GM19463 (cell line): ENCODE measurements around the gene PES1.
"Not testable (repeated sequence)": the region's sequence is repeated elsewhere in the genome, so short reads cannot be mapped to it uniquely, and the experiment has no call there.

Source experiments
- ATAC-seq: cut with Tn5 transposase; IDR thresholded peaks from one replicate; pipeline ENCODE4 v1.9.1; 2021; ENCODE audit warnings: mild to moderate bottlenecking, moderate library complexity; ENCODE audit not compliant: unreplicated experiment

Gene PES1

DNA sequence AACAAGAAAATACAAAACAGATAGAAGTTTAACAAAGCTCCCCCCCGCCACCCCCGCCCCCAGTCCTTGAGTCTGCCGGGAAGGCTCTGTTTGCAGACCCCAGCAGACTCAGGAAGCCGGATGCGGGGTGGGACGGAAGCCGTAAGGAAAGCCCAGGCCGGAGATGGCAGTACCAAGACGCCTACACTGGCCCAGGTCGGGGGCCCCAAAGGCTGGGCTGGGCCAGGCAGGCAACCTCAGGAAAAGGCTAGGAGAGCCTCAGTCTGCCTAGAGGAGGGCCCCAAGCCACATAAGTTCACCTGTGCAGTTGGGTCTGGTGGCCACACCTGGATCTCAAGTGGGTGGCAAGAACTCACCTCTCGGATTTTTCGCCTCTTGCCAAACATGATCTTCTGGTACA is 13.2 kb downstream of the PES1 start:
- ATAC-seq = no peak

DNA sequence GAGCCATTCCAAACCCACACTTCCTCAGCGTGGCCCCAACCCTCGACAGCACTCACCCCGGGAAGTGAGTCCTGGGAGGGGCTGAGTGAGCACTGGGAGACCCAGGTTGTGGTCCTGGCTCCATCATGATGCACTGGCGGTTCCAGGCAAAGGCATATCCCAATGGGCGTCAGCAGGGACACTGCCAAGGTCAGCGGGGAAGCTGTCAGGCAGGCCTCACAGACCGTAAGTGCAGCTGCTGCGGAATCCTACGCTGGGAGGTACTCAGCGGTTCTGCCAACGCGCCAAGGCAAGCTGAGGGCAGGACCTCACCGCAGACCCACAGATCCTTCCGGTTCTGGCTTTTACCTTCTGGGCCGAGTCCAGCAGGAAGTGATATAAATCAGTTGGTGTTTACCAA is 15.9 kb downstream of the PES1 start:
- ATAC-seq = no peak

DNA sequence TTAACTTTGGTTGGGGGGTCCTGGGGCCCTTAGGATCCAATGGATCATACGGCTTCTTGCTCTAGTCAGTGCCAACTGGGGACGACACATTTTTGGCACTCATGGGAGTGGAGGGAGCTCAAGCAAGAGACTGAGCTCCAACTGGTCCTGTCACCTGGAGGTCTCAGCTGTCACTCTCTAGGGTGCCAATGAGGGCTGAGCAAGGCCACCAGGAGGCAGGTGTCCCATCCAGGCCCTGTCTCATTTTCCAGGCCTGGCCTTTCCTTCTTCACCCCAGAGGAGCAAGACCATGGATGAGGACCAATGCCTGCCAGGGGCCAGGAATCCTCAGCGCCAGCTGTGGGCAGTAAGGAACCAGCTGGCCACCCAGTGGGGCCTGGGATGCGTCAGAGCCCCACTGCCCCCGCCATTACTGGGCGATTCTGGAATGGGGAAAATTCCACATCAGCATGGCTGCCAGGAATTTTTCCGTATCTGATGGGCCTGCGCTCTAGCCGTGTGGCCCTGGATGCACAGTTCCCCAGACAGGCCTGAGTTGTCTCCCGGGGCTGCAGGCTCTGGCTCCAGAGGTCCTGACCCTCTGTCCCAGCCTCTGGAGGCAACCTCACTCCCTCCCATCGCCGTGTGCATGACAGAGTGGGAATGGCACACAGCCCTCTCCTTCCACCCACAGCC is 16.6 kb downstream of the PES1 start:
- ATAC-seq = no peak

DNA sequence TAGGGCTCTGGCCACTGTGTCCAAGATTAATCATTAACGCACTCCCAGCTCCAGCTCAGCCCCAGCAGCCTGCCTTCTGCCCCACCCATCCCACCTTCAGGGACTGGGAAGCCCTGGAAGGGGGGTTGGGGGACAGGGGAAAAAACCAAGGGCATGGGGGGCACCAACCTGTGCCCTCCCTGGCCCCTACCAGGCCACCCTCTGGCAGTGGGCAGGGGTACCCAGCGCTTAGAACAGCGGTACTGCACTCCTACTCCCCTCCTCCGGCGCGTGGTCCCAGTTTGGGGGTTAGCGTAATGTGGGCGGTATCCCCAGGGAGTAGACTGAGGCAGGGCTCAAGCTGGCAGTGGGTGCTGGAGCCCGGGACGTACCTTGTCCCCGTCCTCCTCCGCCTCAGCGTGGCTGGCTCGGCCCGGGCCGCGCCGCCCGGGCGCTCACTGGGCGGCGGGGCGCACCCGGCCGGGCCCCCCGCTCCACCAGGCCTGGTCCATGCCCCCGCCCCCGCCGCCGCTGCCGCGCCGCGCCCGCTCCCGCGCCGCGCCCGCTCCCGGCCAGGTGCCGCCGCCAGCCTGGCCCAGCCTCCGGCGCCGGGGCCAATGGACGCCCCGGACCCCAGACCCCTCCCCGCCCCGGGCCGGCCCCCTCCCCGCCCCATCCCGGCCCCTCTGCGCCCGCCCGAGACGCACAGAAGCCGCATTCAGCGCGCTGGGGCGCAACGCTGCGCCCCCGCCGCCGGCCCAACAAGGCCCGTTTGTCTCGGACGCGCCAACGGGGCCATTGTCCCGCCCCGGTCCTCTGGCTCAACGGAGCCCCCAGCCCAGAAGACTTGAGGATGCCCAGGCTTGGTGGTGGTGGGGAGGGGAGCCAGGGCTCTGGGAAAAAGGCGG is 17.4 kb downstream of the PES1 start, which contains the start of gene GAL3ST1:
Gene GAL3ST1 (minus strand): TSS at position 571 of the 887 bp plus-strand sequence. CDS start 17,273 bp downstream, outside the sequence.
- no peak for ATAC-seq

DNA sequence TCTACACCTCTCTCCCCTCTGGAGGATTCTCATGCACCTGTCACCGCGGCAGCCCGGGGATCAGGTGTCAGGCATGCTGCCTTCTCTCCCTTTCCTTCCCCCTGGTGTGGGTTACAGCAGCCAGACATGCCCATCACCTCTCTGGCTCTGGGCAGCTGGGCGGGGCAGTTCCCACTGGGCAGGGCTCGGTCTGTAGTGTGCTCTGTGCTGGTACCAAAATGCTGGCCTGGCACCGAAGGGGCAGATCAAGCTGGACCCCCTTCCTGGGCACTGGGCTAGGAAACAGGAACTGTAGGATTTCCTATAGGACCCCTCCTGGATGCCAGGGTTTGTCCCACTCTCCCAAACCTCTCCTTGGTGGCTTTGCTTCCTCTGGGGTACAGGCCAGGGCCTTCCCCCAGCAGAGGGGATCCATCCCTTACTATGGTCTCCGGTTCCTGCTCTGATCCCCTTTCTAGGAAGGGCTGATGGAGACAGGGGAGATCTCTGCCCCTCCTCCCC is 18.1 kb downstream of the PES1 start:
- no peak for ATAC-seq

DNA sequence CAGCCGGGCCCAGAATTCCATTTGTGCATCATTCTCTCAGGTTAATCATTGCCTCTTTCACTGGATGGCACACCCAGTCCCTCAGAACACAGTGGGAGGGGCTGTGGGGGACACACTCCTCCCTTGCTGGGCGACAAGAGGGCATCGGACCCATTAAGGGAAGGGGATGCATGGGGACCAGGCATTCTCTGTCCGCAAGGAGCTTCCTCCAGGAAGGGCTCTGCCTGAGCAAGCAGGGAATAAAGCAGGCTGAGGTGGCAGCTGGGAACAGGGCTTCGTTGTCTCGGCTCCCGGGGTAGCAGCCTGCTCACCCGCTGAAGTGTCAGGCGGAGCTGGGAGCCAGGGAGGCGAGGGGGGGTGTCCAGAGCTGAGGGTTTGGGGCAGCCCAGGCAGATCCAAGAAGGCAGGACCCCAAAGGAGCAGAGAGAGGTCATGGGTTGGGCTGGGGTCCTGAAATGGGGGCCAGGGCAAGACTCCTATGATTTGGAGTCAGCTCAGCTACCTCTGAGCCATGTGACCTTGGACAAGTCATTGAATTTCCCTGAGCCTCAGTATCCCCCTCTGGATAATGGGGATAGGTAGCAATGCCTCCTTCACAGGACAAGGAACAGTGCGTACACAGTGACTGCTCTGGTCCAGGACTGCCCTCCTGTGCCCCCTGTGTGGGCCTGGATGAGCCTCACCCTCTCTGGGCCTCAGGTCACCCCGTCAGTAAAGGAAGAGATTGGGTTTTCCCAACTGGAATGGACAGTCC is 18.7 kb downstream of the PES1 start:
- no peak for ATAC-seq

DNA sequence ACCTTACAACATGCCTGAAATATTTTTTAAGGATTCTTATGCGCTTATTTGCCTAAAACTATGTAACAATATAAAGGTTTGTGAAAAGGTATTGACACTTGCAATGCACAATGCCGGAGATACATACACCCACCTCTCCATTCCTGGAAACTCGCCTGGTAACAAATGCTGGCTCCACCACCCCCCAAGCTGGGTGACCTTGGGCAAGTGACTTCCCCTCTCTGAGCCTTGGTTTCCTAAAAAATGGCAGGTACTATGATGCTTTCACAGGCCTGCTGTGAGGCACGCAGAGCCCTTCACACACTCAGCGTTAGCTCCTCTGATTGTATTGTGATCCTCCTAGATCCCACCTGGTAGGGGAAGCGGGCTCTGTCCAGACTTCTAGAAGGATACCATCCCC is 19.5 kb downstream of the PES1 start:
- no peak for ATAC-seq

DNA sequence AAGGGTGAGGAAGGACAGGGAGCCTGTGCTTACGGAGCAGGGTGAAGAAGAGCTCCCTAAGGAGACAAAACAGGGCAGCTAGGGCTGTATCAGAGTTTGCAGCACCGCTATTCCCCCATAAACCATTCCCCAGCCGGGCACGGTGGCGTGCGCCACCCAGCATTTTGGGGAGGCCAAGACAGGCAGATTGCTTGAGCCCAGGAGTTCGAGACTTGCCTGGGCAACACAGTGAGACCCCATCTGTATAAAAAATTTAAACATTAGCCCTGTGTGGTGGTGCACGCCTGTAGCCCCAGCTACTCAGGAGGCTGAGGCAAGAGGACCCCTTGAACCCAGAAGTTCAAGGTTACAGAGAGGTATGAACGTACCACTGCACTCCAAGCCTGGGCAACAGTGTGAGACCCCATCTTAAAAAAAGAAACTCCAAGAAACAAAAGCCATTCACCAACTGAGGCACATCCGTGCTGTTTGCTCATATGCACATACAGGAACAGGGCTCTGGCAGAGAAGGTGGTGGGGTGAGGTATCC is 22.0 kb downstream of the PES1 start:
- no peak for ATAC-seq

DNA sequence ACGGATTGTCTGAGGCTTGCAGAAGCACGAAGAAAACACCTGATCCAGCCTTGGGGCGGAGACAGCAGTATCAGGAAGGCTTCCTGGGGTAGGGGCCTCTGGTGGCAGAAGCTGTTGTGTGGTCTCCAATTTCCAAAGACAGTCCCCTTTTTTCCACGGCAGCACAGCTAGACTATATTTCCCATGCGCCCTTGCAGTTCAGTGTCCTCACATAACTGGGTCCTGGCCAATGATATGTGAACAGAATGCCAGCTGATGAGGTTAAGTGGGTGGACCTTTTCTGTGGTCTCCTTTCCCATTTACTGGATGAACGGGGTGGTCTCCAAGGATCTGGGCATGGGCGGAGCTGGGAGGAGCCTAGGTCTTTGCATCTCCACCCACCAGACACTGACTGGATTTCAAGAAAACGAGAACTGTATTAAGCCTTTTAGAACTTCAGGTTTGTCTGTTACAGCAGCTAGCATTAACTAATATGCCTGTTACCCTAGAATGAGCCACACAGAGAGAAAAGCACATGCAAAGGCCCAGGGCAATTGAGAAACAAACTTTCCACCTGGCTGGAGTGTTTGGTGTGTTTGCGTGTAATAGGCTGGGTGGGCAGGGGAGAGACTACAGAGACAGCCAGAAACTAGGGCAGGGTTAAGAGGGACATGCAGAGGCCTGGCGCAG is 23.4 kb downstream of the PES1 start:
- no peak for ATAC-seq

DNA sequence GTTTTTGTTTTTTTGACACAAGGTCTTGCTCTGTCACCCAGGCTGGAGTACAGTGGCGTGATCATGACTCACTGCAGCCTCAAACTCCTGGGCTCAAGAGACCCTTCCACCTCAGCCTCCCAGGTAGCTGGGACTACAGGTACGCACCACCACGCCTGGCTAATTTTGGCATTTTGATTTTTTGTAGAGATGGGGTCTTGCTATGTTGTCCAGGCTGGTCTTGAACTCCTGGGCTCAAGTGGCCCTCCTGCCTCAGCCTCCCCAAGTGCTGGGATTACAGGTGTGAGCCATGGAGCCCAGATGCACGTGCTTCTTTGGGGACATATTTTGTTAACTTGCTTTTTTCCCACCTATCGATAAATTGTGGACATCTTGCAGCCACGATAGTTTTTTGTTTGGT is 24.4 kb downstream of the PES1 start:
- ATAC-seq = not testable (repeated sequence)

DNA sequence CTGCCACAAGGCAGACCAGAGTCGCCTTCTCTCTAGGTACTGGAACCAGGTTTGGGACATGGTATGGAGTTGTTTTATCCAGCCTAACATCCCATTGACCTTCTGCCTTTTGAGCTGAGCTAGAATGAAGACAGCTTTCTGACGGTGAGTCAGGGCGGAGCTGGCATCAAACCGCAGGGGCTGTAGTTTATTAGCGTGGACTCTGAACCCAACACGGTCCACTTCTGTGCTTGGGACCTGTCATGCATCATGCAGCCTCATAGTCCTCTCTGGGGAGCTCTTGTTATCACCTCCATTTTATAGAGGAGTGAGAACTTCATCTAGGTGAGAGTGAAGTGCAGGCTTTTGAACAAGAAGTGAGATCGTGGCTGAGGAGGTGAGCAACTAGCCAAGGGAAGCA is 25.6 kb downstream of the PES1 start:
- no peak for ATAC-seq

DNA sequence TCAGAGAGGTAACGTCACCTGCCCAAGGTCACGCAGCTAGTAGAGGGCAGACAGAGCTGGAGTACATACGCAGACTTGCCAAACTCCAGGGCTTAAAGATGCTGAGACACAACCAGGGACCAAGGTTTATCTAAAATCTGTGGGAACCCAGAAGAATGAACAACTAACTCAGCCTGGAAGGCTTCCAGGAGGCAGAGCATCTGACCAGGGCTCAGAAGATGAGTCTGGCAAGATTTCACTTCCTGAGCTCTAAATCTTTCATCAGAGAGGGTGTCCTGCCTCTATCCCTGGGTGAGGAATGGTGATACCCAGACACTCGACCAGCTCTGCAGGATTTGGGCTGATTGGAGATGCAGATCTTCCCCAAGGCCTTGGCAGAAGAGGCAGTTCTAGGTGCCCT is 26.4 kb downstream of the PES1 start:
- no peak for ATAC-seq

DNA sequence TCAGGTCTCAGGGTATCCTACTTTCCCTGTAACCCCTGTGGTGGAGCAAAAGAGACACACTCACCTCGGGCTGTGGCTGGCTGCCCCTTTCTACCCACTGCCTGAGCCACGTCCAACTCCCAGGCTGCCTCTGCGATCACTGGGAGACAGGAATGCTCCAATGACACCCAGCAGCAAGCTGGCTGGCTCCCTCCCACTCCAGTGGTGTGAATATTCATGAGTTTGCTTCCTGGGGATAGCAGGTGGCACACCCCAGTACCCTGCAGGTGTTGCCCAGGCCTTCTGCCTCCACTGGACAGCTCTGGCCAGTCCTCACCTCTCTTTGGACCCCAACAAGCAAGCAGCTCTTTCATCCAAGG is 27.0 kb downstream of the PES1 start:
- no peak for ATAC-seq

DNA sequence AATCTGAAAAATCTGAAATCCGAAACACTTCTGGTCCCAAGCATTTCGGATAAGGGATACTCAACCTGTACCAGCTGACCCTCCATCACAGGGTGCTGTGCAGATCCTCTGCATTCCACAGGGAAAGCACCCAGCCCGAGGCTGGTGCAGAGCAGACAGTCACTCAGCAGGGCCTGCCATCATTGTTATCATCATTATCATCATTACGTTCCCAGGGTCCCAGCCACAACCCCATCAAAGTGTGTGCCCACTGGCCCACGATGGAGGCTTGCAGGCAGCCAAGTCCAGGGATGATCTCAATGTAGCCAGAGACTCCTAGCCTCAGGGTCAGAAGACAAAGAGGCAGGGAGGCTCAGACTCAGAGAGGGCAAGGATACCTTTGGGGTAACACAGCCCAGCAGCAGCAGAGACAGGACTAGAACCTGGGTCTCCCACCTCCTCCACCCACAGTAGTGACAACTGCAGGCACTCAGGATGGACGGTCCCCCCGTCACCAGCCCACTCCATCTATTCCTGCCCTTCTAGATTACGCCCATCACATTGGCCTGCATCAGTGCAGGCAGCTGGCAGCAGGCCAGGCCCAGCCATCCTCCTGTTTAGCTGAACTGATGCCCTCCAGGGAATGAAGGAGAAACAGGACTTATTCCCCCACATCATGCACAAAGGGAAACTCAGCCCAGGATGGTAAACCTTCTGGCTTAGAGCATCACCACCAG is 27.5 kb downstream of the PES1 start:
- no peak for ATAC-seq

DNA sequence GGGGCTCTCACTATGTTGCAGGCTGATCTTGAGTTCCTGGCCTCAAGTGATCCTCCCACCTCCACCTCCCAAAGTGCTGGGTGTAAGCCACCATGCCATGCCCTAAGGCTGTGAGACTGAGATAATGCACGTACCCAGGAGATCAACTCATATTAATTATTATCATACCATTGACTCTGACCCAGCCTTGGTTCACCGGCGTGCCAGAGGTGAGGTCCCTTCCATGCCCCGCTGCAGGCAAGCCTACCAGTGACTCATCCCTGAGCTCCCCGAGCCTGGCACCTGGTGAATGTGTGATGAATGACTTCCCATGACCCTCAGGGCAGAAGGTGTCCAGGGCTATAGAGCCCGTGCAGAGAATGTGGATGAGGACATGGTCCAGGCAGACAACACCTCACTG is 29.3 kb downstream of the PES1 start:
- ATAC-seq = no peak

DNA sequence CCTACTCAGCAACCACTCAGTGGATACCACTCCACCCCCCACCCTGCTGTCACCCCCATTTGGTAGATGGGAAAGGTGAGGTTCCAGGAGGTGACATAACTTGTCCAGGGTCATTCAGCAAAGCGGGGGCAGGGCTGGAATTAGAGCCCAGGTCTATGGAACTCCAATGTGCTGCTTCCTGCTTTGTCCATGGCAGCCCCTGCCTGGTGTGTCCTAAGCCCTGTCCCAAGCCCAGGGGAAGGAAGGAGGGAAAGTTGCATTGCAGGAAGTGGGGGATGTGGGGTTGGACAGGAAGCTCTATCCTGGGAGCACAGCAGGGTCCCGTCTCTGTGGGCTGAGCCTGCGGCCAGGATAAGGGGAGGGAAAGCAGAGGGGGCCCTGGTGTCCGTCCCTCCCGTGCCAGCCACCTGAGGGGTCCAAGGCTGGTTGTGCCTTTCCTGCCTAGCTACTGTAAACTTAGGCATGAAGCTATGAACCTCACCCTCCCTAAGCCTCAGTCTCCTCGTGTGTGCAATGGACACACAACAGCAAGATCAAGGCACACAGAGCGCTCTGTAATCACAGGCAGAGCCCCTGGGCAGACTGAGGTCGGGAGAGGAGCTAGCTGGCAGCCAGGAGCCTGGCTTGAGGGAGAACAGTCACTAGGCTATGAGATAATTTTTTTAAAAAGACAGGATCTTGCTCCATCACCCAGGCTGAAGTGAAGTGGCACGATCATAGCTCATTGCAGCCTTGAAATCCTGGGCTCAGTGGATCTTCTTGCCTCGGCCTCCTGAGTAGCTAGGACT is 30.1 kb downstream of the PES1 start:
- no peak for ATAC-seq

DNA sequence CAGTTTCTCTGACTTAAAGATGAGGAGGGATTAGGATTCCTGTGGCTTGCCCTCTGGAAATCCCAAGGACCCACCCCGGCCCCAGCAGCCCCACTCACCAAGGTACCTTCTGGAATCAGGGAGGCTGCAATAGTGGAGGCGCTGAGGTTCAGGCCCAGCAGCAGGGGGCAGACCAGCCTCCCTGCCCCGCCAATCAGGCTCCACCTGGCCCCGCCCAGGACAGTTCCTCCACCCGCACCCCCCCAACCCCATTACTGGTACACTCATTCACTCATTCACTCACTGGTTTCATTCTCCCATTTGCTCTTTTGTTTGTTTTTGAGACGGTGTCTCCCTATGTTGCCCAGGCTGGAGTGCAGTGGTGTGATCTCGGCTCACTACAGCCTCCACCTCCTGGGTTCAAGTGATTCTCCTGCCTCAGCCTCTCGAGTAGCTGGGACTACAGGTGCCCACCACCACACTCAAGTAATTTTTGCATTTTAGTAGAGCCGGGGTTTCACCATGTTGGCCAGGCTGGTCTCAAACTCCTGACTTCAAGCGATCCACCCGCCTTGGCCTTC is 31.0 kb downstream of the PES1 start:
- not testable (repeated sequence) for ATAC-seq

DNA sequence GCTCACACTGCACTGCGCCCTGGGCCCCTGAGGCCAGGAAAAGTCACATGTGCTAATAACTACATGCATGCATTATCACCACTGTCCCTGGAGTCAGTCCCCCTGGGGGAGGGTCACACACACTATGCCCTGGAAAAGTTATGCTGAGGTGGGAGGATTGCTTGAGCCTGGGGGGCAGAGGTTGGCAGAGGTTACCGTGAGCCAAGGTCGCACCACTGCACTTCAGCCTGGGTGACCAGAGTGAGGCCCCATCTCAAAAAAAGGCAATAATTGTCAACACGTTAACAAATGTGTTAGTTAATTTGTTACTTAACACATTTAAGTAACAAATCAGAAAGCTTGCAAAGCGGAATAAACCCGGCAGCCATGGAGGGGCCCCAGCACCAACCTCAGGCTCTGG is 31.8 kb downstream of the PES1 start:
- no peak for ATAC-seq

DNA sequence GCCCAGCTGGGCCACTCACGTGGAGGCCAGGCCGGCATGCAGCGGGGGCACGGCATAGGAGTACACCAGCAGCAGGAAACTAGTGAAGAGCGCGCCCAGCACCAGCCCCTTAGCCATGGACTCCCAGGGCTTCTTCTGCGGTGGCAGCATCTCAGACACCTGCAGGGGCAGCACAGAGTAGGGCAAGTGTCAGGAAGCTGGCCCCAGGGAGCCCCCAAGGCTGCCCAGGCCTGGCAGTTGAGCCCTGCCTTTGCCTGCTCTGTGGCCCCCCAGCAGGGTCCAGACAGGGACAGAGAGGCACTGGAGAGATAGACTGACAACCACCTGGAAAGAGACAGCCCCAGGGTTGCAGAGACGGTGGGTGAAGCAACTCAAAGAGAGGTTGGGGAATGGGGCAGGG is 34.5 kb downstream of the PES1 start:
- ATAC-seq = no peak
